ENCODE data around the gene LRRC74A. TPM values are rescaled to one million over a fixed set of nuclear protein-coding genes. Genes with fewer than 3 reads are reported as not detected.

LRRC74A gene
- total and polyA plus RNA-seq, 9 of the 15 experiments (the other 6 are each of a cell fraction or from before 2014, with no cell fraction given): not detected

DNA sequence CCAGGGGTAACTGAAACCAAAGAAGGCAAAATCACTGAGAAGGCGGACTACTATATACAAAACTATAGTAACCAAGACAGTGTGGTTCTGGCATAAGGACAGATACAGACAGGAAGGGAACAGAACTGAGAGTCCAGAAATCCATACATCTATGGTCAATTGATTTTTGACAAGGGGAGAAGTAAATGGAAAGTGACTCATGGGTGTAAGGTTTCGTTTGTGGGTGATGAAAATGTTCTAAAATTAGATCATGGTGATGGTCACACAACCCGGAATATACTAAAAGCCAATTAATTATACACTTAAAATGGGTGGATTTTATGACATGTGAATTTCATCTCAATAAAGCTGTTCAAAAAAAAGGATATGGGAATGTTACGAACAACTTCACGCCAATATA lies 32.3 kb upstream of the LRRC74A start (continued):
- TF ChIP-seq, protein P1, sequence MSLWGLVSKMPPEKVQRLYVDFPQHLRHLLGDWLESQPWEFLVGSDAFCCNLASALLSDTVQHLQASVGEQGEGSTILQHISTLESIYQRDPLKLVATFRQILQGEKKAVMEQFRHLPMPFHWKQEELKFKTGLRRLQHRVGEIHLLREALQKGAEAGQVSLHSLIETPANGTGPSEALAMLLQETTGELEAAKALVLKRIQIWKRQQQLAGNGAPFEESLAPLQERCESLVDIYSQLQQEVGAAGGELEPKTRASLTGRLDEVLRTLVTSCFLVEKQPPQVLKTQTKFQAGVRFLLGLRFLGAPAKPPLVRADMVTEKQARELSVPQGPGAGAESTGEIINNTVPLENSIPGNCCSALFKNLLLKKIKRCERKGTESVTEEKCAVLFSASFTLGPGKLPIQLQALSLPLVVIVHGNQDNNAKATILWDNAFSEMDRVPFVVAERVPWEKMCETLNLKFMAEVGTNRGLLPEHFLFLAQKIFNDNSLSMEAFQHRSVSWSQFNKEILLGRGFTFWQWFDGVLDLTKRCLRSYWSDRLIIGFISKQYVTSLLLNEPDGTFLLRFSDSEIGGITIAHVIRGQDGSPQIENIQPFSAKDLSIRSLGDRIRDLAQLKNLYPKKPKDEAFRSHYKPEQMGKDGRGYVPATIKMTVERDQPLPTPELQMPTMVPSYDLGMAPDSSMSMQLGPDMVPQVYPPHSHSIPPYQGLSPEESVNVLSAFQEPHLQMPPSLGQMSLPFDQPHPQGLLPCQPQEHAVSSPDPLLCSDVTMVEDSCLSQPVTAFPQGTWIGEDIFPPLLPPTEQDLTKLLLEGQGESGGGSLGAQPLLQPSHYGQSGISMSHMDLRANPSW (CRISPR knock-in tag; IDR thresholded peaks at IDR 0.05): no peak
- TF ChIP-seq U2AF2 (optimal IDR thresholded peaks at IDR 0.05; ENCODE audit: low read depth, low read length): no peak
- TF ChIP-seq KDM2B (CRISPR knock-in tag; IDR thresholded peaks at IDR 0.05): no peak
- TF ChIP-seq FOXK1 (CRISPR knock-in tag; IDR thresholded peaks at IDR 0.05; ENCODE audit: borderline replicate concordance): no peak
- no peak for TF ChIP-seq PRPF4 (IDR thresholded peaks at IDR 0.05; ENCODE audit: insufficient read depth, low read depth, low read length, poor library complexity, severe bottlenecking)
- no peak for TF ChIP-seq TARDBP (IDR thresholded peaks at IDR 0.05)
- TF ChIP-seq, protein P2, sequence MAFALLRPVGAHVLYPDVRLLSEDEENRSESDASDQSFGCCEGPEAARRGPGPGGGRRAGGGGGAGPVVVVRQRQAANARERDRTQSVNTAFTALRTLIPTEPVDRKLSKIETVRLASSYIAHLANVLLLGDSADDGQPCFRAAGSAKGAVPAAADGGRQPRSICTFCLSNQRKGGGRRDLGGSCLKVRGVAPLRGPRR (CRISPR knock-in tag; IDR thresholded peaks at IDR 0.05): no peak
- TF ChIP-seq NRF1 (conservative IDR thresholded peaks at IDR 0.05 in 1 of 2, IDR thresholded peaks at IDR 0.05 in 1 of 2): no peak
- TF ChIP-seq ZNF586 (CRISPR knock-in tag; conservative IDR thresholded peaks at IDR 0.05): no peak
- TF ChIP-seq, protein P3, sequence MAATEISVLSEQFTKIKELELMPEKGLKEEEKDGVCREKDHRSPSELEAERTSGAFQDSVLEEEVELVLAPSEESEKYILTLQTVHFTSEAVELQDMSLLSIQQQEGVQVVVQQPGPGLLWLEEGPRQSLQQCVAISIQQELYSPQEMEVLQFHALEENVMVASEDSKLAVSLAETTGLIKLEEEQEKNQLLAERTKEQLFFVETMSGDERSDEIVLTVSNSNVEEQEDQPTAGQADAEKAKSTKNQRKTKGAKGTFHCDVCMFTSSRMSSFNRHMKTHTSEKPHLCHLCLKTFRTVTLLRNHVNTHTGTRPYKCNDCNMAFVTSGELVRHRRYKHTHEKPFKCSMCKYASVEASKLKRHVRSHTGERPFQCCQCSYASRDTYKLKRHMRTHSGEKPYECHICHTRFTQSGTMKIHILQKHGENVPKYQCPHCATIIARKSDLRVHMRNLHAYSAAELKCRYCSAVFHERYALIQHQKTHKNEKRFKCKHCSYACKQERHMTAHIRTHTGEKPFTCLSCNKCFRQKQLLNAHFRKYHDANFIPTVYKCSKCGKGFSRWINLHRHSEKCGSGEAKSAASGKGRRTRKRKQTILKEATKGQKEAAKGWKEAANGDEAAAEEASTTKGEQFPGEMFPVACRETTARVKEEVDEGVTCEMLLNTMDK (IDR thresholded peaks at IDR 0.05; ENCODE audit: borderline replicate concordance, insufficient read depth, low read depth, low read length, poor library complexity, severe bottlenecking): no peak
- no peak for TF ChIP-seq ZNF41 (CRISPR knock-in tag; conservative IDR thresholded peaks at IDR 0.05)

Data from K562 (cell line).